Rectal smooth muscle tissue (tissue), 1 donor: ENCODE results near the gene MRM2.
A peak's percentile ranks its signal among the peaks of the same experiment; 100 is the strongest.

Experiments used
- H3K27ac ChIP-seq: one replicate; pipeline ENCODE4 v1.7.0; 2013; ENCODE audit warnings: low read depth, low read length, inconsistent platforms
- H3K27me3 ChIP-seq: one replicate; pipeline ENCODE4 v1.7.0; 2013; ENCODE audit warnings: low read length; ENCODE audit not compliant: control insufficient read depth, insufficient read depth
- H3K36me3 ChIP-seq: one replicate; pipeline ENCODE4 v1.7.0; 2013; ENCODE audit warnings: low read length; ENCODE audit not compliant: control insufficient read depth, insufficient read depth
- H3K4me1 ChIP-seq: one replicate; pipeline ENCODE4 v1.7.0; 2013; ENCODE audit warnings: low read length; ENCODE audit not compliant: control insufficient read depth, insufficient read depth
- H3K4me3 ChIP-seq: one replicate; pipeline ENCODE4 v1.7.0; 2013; ENCODE audit warnings: low read length
- H3K9ac ChIP-seq: one replicate; pipeline ENCODE4 v1.7.0; 2013; ENCODE audit warnings: low read length

The MRM2 gene

GRCh38 chr7:2241580-2242540, at the start of gene MRM2, which contains the start of gene NUDT1:
TSS of gene MRM2 (minus strand) at chr7:2242205. CDS start at chr7:2242169, 36 bp downstream.
TSS of gene NUDT1 (plus strand) at chr7:2242226. CDS start at chr7:2244575, 2,349 bp downstream.
- H3K4me1 ChIP-seq, result no peaks in the 10 kb centered on the region
- H3K27ac ChIP-seq, result peak within 1 kb of the TSS; percentile 26
- peaks cover 5% of the 10 kb centered on the region for H3K36me3 ChIP-seq
- H3K9ac ChIP-seq, result peak within 1 kb of the TSS; percentile 63
- peak within 1 kb of the TSS; percentile 87 for H3K4me3 ChIP-seq
- H3K27me3 ChIP-seq, result no peaks in the 10 kb centered on the region

DNA sequence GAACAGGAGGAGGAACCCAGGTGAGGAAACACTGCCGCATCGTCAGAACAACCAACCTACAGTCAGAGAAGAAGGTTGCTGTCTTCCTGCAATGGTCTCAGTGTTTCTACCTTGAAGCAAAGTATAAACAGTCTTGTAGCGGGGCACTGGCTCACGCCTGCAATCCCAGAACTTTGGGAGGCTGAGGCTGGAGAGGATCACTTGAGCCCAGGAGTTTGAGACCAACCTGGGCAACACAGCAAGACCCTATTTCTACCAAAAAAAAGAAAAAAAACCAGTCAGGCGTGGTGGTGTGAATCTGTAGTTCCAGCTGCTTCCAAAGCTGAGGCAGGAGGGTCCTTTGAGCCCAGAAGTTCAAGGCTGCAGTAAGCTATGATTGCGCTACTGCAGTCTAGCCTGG, 48.9 kb upstream of the MRM2 start:
- no peaks in the 10 kb centered on the region for H3K4me1 ChIP-seq
- H3K4me3 ChIP-seq, result no peak overlapping the region
- H3K27ac ChIP-seq, result no peak overlapping the region
- no peaks in the 10 kb centered on the region for H3K36me3 ChIP-seq
- no peak overlapping the region for H3K9ac ChIP-seq
- no peaks in the 10 kb centered on the region for H3K27me3 ChIP-seq

DNA sequence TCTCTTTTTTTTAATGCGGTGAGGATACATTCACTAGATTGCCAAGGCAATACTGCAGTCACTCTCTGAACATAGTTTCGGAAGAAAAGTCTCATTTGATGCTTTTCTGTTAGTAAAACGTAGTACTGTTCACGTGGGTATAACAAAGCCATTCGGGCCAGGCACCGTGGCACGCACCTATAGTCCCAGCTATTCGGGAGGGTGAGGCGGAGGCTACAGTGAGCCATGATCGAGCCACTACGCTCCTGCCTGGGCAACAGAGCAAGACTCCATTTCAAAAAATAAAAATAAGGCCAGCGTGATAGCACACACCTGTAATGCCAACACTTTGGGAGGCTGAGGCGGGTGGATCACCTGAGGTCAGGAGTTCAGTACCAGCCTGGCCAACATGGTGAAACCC, 47.6 kb upstream of the MRM2 start:
- no peak overlapping the region for H3K4me3 ChIP-seq
- H3K27me3 ChIP-seq, result no peaks in the 10 kb centered on the region
- no peaks in the 10 kb centered on the region for H3K4me1 ChIP-seq
- no peak overlapping the region for H3K9ac ChIP-seq
- H3K36me3 ChIP-seq, result no peaks in the 10 kb centered on the region
- H3K27ac ChIP-seq, result no peak overlapping the region

- no peaks in the 10 kb centered on the region for H3K36me3 ChIP-seq
- no peak overlapping the region for H3K9ac ChIP-seq
- H3K27ac ChIP-seq, result no peak overlapping the region
- no peaks in the 10 kb centered on the region for H3K27me3 ChIP-seq
- no peaks in the 10 kb centered on the region for H3K4me1 ChIP-seq
- no peak overlapping the region for H3K4me3 ChIP-seq
Measured at GRCh38 chr7:2289111-2289586, 47.1 kb upstream of the MRM2 start.

DNA sequence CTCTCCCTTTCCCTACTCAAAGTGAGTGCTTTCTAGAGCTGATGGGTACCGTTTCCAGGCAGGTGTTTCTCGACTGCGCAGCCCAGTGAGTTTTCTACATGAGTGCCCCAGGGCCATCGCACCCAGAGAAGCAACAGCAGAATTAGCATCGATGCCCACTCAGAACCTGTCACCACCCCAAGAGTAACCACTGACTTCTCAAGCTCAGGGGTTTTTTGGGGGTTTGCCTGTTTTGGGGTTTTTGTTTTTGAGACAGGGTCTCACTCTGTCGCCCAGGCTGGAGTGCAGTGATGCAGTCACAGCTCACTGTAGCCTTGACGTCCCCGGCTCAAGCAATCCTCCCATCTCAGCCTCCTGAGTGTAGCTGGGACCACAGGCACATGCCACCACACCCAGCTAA, 46.5 kb upstream of the MRM2 start:
- Histone ChIP-seq H3K9ac (no peak overlapping the region), H3K36me3 (no peaks in the 10 kb centered on the region), H3K4me3 (no peak overlapping the region), H3K27ac (no peak overlapping the region), H3K27me3 (no peaks in the 10 kb centered on the region), H3K4me1 (no peaks in the 10 kb centered on the region)

DNA sequence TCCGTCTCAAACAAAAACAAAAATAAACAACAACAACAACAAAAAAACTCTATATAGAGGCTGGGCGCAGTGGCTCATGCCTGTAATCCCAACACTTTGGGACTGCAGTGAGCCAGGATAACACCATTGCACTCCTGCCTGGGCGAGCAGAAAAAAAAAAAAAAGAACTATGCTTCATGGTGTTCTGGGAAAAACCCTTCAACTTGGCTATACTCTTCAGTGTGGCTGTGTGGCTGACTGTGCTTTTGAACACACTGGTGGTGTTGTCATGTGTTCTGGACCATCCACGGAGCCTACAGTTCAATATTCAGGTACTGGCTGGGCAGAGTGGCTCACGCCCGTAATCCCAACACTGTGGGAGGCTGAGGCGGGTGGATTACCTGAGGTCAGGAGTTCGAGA, 45.7 kb upstream of the MRM2 start:
- H3K4me1 ChIP-seq, result no peaks in the 10 kb centered on the region
- no peak overlapping the region for H3K27ac ChIP-seq
- H3K4me3 ChIP-seq, result no peak overlapping the region
- H3K9ac ChIP-seq, result no peak overlapping the region
- no peaks in the 10 kb centered on the region for H3K36me3 ChIP-seq
- no peaks in the 10 kb centered on the region for H3K27me3 ChIP-seq

DNA sequence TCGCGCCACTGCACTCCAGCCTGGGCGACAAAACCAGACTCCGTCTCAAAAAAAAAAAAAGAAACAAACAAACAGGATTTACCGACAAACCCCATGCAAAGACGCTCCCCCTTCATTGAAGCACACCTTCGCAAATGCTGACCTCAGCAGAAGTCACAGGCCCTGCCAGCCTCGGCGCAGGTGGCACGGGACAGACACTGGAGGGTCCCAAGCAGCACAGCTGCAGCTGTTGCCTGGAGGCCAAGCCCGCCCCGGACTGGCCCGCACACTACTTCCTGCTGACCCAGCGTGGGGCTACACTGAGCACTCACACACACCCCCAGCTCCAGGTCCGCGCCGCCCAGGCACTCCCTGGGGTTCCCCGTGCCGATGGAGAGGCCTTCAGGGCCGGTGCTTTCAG, 41.1 kb upstream of the MRM2 start:
- Histone ChIP-seq H3K36me3 (no peaks in the 10 kb centered on the region), H3K27me3 (no peaks in the 10 kb centered on the region), H3K4me1 (peaks cover 11% of the 10 kb centered on the region), H3K27ac (no peak overlapping the region), H3K4me3 (no peak overlapping the region), H3K9ac (no peak overlapping the region)

GRCh38 chr7:2282185-2282751, 40.3 kb upstream of the MRM2 start:
- Histone ChIP-seq H3K4me3 (no peak overlapping the region), H3K27ac (peak overlapping the region; percentile 65), H3K4me1 (peaks cover 11% of the 10 kb centered on the region), H3K9ac (no peak overlapping the region), H3K36me3 (peaks cover 3% of the 10 kb centered on the region), H3K27me3 (no peaks in the 10 kb centered on the region)

DNA sequence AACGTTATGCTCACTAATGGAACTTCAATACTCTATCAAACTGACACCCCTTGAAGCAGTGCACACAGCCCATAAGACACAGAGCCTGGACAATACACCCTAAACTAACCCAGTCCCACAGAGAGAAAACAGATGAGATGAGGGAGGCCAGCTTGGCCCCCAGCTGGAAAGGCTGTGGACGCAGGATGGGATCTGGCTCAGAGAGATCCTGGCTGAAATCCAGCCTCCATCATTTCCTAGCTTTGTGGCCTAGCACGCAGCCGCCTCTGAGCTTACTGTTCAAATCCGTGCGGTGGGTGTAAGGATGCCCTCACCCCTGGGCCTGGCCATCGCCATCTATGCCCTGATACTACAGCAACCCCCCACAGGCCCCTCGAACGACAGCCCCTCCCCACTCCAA, 39.5 kb upstream of the MRM2 start:
- Histone ChIP-seq H3K9ac (no peak overlapping the region), H3K36me3 (peaks cover 3% of the 10 kb centered on the region), H3K4me3 (no peak overlapping the region), H3K27me3 (no peaks in the 10 kb centered on the region), H3K27ac (peak overlapping the region; percentile 65), H3K4me1 (peaks cover 11% of the 10 kb centered on the region)

- no peak overlapping the region for H3K4me3 ChIP-seq
- H3K9ac ChIP-seq, result no peak overlapping the region
- H3K27ac ChIP-seq, result no peak overlapping the region
- peaks cover 11% of the 10 kb centered on the region for H3K4me1 ChIP-seq
- no peaks in the 10 kb centered on the region for H3K27me3 ChIP-seq
- peaks cover 6% of the 10 kb centered on the region for H3K36me3 ChIP-seq
Measured at GRCh38 chr7:2280424-2280823, 38.4 kb upstream of the MRM2 start.

DNA sequence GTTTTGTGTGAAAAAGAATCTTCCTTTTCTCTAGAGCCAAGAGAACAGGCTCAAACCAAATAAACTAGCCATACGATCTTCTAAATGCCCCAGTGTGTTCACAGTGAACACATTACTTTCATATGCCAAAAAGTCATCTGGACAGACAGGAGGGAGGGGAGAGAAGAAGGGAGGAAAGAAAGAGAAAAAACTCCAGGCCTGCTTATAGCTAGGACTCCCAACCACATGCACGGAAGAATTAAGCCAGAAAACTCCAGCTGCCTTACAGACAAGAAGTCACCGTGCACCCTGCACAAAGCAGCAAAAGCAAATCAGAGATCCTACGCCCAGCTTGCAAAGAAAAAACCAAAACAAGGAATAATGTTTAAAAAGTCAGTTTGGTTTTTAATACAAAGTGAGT, 37.9 kb upstream of the MRM2 start:
- peaks cover 11% of the 10 kb centered on the region for H3K4me1 ChIP-seq
- H3K27me3 ChIP-seq, result no peaks in the 10 kb centered on the region
- peaks cover 8% of the 10 kb centered on the region for H3K36me3 ChIP-seq
- H3K27ac ChIP-seq, result no peak overlapping the region
- H3K9ac ChIP-seq, result no peak overlapping the region
- H3K4me3 ChIP-seq, result no peak overlapping the region

- Histone ChIP-seq H3K4me1 (peaks cover 11% of the 10 kb centered on the region), H3K9ac (no peak overlapping the region), H3K4me3 (no peak overlapping the region), H3K36me3 (peaks cover 10% of the 10 kb centered on the region), H3K27ac (no peak overlapping the region), H3K27me3 (no peaks in the 10 kb centered on the region)
Measured at GRCh38 chr7:2278026-2278425, 36.0 kb upstream of the MRM2 start.
